Measurements from ENCODE around the gene SUFU.

Gene SUFU

DNA sequence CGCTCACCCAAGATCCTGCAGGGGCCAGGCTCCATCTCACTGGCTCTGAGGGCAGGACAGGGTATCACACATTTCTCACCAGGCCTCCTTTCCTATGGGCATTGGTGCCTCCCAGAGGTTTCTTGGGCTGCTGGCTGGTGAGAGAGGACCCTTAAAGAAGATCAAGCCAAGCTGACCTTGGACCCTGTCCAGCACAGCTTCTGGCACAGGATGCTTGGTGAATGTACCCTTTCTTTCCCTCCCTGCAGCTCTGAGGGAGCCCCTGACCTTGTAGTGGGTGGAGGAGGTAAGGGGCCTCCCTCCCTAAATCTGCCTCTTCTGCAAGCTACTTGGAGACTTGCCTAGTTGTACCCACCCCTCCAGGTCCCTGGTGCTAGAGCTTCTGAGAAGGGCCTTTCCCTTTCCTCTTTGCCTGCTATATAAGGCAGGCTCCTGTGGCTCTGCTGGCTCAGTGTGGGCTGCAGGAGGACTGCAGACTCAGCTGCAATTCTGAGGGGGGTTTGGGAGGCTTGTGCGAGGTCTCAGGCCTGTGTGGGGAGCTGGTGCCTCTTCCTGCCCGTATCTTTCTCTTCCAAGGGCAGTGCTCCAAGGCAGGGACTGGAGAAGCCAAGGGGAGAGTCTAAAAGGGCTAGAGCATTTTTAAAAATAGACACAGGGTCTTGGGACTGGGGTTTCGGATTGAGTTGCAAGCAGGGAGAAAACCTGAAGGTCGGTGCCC, 128.8 kb downstream of the SUFU start:
- Histone ChIP-seq H3K4me2 (ENCODE audit: low read depth, low read length, poor library complexity, severe bottlenecking) (no peak overlapping the region), H3K9ac (ENCODE audit: low read length) (no peak overlapping the region)
- TF ChIP-seq, protein P1, sequence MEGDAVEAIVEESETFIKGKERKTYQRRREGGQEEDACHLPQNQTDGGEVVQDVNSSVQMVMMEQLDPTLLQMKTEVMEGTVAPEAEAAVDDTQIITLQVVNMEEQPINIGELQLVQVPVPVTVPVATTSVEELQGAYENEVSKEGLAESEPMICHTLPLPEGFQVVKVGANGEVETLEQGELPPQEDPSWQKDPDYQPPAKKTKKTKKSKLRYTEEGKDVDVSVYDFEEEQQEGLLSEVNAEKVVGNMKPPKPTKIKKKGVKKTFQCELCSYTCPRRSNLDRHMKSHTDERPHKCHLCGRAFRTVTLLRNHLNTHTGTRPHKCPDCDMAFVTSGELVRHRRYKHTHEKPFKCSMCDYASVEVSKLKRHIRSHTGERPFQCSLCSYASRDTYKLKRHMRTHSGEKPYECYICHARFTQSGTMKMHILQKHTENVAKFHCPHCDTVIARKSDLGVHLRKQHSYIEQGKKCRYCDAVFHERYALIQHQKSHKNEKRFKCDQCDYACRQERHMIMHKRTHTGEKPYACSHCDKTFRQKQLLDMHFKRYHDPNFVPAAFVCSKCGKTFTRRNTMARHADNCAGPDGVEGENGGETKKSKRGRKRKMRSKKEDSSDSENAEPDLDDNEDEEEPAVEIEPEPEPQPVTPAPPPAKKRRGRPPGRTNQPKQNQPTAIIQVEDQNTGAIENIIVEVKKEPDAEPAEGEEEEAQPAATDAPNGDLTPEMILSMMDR (IDR thresholded peaks at IDR 0.05; ENCODE audit: insufficient read depth, low read length, poor library complexity, severe bottlenecking): no peak
- TF ChIP-seq EZH2phosphoT487 (conservative IDR thresholded peaks at IDR 0.05; ENCODE audit: low read length): no peak

DNA sequence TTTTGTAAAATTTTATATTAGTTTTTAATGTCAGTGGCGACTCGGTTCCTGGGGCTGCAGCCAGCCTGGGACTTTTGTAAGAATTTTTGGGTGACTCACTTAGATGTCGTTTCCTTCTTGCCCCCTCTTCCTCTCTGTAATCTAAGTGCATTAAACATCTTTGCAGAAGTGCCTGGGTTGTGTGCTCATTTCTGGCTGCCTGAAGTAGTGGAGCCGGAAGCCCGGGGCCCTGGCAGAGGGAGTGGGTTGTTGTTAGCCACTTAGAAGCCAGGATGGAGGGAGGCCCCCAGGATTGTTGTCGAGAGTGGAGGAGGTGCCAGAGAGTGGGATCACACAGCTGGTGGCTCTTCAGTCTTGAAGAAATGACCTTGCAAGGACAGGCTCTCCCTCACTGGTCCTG, 129.5 kb downstream of the SUFU start:
- Histone ChIP-seq H3K27ac (ENCODE audit: low read depth, low read length) (no peak overlapping the region), H3K9ac (ENCODE audit: low read length) (no peak overlapping the region), H3K27me3 (ENCODE audit: low read length) (no peaks in the 10 kb centered on the region), H3K9me2 (replicated peaks; ENCODE audit: insufficient read depth, low read length) (no peaks in the 10 kb centered on the region), H3K4me3 (ENCODE audit: insufficient read depth, low read length, poor library complexity, severe bottlenecking) (no peak overlapping the region), H3K36me3 (ENCODE audit: low read length) (no peaks in the 10 kb centered on the region), H3K9me3 (ENCODE audit: insufficient read depth, low read length) (no peaks in the 10 kb centered on the region), H4K20me1 (ENCODE audit: low read depth, low read length) (no peaks in the 10 kb centered on the region), H3K4me2 (ENCODE audit: low read depth, low read length, poor library complexity, severe bottlenecking) (no peak overlapping the region), H3K79me2 (ENCODE audit: insufficient read depth, low read length) (no peaks in the 10 kb centered on the region), H2AFZ (ENCODE audit: low read depth, low read length, severe bottlenecking) (no peak overlapping the region), H3F3A (ENCODE audit: insufficient read depth) (no peaks in the 10 kb centered on the region)
- no peak for TF ChIP-seq EZH2phosphoT487 (conservative IDR thresholded peaks at IDR 0.05; ENCODE audit: low read length)
- TF ChIP-seq, protein P1 (IDR thresholded peaks at IDR 0.05; ENCODE audit: insufficient read depth, low read length, poor library complexity, severe bottlenecking): no peak

More for the DNA sequence above, 128.8 kb downstream of the SUFU start:
- no peaks in the 10 kb centered on the region for H4K20me1 ChIP-seq (ENCODE audit: low read depth, low read length)
- H3K9me2 ChIP-seq (replicated peaks; ENCODE audit: insufficient read depth, low read length): no peaks in the 10 kb centered on the region
- no peaks in the 10 kb centered on the region for H3K36me3 ChIP-seq (ENCODE audit: low read length)
- no peaks in the 10 kb centered on the region for H3K79me2 ChIP-seq (ENCODE audit: insufficient read depth, low read length)
- H3K9me3 ChIP-seq (ENCODE audit: insufficient read depth, low read length): no peaks in the 10 kb centered on the region
- no peaks in the 10 kb centered on the region for H3K27me3 ChIP-seq (ENCODE audit: low read length)
- no peak overlapping the region for H3K4me3 ChIP-seq (ENCODE audit: insufficient read depth, low read length, poor library complexity, severe bottlenecking)
- H3F3A ChIP-seq (ENCODE audit: insufficient read depth): no peaks in the 10 kb centered on the region
- H2AFZ ChIP-seq (ENCODE audit: low read depth, low read length, severe bottlenecking): no peak overlapping the region
- no peak overlapping the region for H3K27ac ChIP-seq (ENCODE audit: low read depth, low read length)

DNA sequence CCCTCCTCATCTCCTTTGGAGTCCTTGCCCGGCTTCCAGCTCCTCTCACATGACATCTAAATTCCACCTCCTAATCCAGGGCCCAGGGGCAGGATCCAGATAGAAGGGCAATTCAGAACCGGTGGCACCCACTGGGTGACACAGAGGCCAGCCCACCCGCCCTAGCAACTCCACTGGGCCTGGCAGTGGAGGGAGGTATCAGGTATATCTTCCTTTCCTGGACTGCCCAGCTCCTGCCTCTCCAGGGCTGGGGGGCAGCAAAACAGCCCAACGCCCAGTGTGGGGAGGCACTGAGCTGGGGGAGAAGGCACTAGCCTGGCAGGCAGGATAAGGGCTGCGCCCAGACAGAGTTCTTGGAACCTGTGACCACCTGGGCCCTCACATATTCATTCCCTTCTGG, 130.1 kb downstream of the SUFU start:
- Histone ChIP-seq H3K79me2 (ENCODE audit: insufficient read depth, low read length) (no peaks in the 10 kb centered on the region), H3K4me2 (ENCODE audit: low read depth, low read length, poor library complexity, severe bottlenecking) (no peak overlapping the region), H3K36me3 (ENCODE audit: low read length) (no peaks in the 10 kb centered on the region), H3K27me3 (ENCODE audit: low read length) (no peaks in the 10 kb centered on the region), H3F3A (ENCODE audit: insufficient read depth) (no peaks in the 10 kb centered on the region), H3K27ac (ENCODE audit: low read depth, low read length) (no peak overlapping the region), H3K9ac (ENCODE audit: low read length) (no peak overlapping the region), H3K9me3 (ENCODE audit: insufficient read depth, low read length) (no peaks in the 10 kb centered on the region), H3K9me2 (replicated peaks; ENCODE audit: insufficient read depth, low read length) (no peaks in the 10 kb centered on the region), H4K20me1 (ENCODE audit: low read depth, low read length) (no peaks in the 10 kb centered on the region), H2AFZ (ENCODE audit: low read depth, low read length, severe bottlenecking) (no peak overlapping the region), H3K4me3 (ENCODE audit: insufficient read depth, low read length, poor library complexity, severe bottlenecking) (no peak overlapping the region)
- TF ChIP-seq, protein P1 (IDR thresholded peaks at IDR 0.05; ENCODE audit: insufficient read depth, low read length, poor library complexity, severe bottlenecking): no peak
- no peak for TF ChIP-seq EZH2phosphoT487 (conservative IDR thresholded peaks at IDR 0.05; ENCODE audit: low read length)

Measured in SU-DHL-6 (cell line).